Osteoblast (primary cell): Measurements from ENCODE around the gene GRAMD1B. TPM values are rescaled to one million over a fixed set of nuclear protein-coding genes. Genes with fewer than 3 reads are reported as not detected.

ENCODE experiments used
- DNase-seq: peaks from one replicate; pipeline ENCODE4 v3.0.0; 2011; ENCODE audit warnings: low spot score, mixed read lengths; ENCODE audit not compliant: insufficient read length; ENCODE audit errors: missing footprints
- H2AFZ ChIP-seq: 2 replicates; pipeline ENCODE4 v1.6.0; 2011; ENCODE audit warnings: mild to moderate bottlenecking, low read length
- H3K27ac ChIP-seq: 2 replicates; pipeline ENCODE4 v1.5.1; 2011; ENCODE audit warnings: mild to moderate bottlenecking, low read depth, low read length, moderate library complexity
- H3K27me3 ChIP-seq: 2 replicates; pipeline ENCODE4 v1.6.0; 2012; ENCODE audit warnings: mild to moderate bottlenecking, control low read depth, inconsistent platforms, low read length, moderate library complexity; ENCODE audit not compliant: insufficient read depth
- H3K36me3 ChIP-seq: 2 replicates; pipeline ENCODE4 v1.5.1; 2011; ENCODE audit warnings: mild to moderate bottlenecking, low read length, control low read depth, moderate library complexity; ENCODE audit not compliant: insufficient read depth
- H3K4me1 ChIP-seq: 2 replicates; pipeline ENCODE4 v1.5.1; 2011; ENCODE audit warnings: mild to moderate bottlenecking, low read length, control low read depth, moderate library complexity; ENCODE audit not compliant: insufficient read depth
- H3K4me2 ChIP-seq: 2 replicates; pipeline ENCODE4 v1.6.0; 2011; ENCODE audit warnings: mild to moderate bottlenecking, low read length; ENCODE audit not compliant: insufficient read depth
- H3K4me3 ChIP-seq: fragments of 200-600 bp; sonication (generic); 3 replicates; pipeline ENCODE4 v1.5.1; 2012; ENCODE audit warnings: mild to moderate bottlenecking, low read length, inconsistent platforms; ENCODE audit not compliant: insufficient read depth
- H3K79me2 ChIP-seq: 2 replicates; pipeline ENCODE4 v1.6.0; 2012; ENCODE audit warnings: mild to moderate bottlenecking, low read length, control low read depth, inconsistent platforms; ENCODE audit not compliant: insufficient read depth
- H3K9me3 ChIP-seq: 2 replicates; pipeline ENCODE4 v1.5.1; 2011; ENCODE audit warnings: low read depth, low read length, control low read depth
- H4K20me1 ChIP-seq: 2 replicates; pipeline ENCODE4 v1.6.0; 2012; ENCODE audit warnings: mild to moderate bottlenecking, low read length, control low read depth; ENCODE audit not compliant: insufficient read depth
- total RNA-seq: library from RNA; depleted of rRNA; stranded (reverse); fragments of >200 nt; gene quantifications from 2 replicates; pipeline ENCODE4 v1.2.3, GENCODE V29; 2012
- TF ChIP-seq, protein P1 (sequence below): IDR thresholded peaks from 2 replicates; pipeline ENCODE4 v1.5.1; 2011; ENCODE audit warnings: mild to moderate bottlenecking, low read depth, low read length, moderate library complexity; ENCODE audit errors: extremely low read depth

The GRAMD1B gene
- total RNA-seq, 1 donor, result 15.2 TPM

DNA sequence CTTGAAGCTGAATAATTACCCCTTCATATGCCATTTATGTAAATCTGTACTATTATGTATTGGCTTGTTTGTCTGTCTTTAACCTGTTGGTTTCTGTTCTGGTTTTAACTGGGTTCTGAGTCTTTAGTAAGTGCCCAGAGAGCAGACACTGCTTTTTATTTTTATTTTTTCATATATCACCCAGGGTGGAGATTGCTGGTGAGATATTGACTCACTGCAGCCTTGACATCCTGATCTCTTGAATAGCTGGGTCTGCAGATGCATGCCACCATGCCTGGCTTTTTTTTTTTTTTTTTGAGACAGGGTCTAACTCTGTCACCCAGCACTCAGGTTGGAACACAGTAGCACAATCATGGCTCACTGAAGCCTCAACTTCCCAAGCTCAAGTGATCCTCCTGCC lies 19.4 kb downstream of the GRAMD1B start:
- no peak overlapping the region for H3K4me3 ChIP-seq
- no peaks in the 10 kb centered on the region for H3K27me3 ChIP-seq
- peaks cover 4% of the 10 kb centered on the region for H3K36me3 ChIP-seq
- H3K9me3 ChIP-seq, result no peaks in the 10 kb centered on the region
- no peak overlapping the region for H2AFZ ChIP-seq
- peaks cover 83% of the 10 kb centered on the region for H3K79me2 ChIP-seq
- peaks cover 22% of the 10 kb centered on the region for H3K4me1 ChIP-seq
- H3K27ac ChIP-seq, result no peak overlapping the region
- no peak overlapping the region for H3K4me2 ChIP-seq
- H4K20me1 ChIP-seq, result peaks cover 5% of the 10 kb centered on the region
- DNase-seq, result no peak
- TF ChIP-seq, protein P1, sequence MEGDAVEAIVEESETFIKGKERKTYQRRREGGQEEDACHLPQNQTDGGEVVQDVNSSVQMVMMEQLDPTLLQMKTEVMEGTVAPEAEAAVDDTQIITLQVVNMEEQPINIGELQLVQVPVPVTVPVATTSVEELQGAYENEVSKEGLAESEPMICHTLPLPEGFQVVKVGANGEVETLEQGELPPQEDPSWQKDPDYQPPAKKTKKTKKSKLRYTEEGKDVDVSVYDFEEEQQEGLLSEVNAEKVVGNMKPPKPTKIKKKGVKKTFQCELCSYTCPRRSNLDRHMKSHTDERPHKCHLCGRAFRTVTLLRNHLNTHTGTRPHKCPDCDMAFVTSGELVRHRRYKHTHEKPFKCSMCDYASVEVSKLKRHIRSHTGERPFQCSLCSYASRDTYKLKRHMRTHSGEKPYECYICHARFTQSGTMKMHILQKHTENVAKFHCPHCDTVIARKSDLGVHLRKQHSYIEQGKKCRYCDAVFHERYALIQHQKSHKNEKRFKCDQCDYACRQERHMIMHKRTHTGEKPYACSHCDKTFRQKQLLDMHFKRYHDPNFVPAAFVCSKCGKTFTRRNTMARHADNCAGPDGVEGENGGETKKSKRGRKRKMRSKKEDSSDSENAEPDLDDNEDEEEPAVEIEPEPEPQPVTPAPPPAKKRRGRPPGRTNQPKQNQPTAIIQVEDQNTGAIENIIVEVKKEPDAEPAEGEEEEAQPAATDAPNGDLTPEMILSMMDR, result no peak

DNA sequence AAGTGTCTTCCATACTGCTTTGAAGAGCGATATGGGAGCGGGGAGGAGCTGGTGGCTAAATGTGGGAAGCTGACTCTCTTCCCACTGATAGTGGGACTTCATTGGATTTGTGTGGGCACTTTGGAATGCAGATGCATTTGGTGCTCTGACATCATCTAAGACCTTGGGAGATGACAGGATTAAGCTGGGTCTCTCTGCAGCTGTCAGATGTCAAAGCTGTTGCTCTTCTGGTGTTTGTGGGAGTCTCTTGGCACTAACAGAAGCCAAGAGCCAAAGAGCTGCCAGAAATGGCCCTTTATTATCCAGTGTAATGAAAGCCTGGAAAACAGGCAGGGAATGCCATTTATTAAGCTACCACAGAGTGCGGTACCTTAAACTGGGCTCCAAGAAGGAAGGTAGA lies 20.6 kb downstream of the GRAMD1B start:
- Histone ChIP-seq H3K27ac (peak overlapping the region; percentile 52), H3K4me2 (no peak overlapping the region), H3K79me2 (peaks cover 80% of the 10 kb centered on the region), H3K36me3 (no peaks in the 10 kb centered on the region), H3K4me3 (no peak overlapping the region), H3K27me3 (no peaks in the 10 kb centered on the region), H3K4me1 (peaks cover 23% of the 10 kb centered on the region), H2AFZ (no peak overlapping the region), H3K9me3 (no peaks in the 10 kb centered on the region), H4K20me1 (peaks cover 5% of the 10 kb centered on the region)
- peak; percentile 67 for DNase-seq
- TF ChIP-seq, protein P1, result no peak

DNA sequence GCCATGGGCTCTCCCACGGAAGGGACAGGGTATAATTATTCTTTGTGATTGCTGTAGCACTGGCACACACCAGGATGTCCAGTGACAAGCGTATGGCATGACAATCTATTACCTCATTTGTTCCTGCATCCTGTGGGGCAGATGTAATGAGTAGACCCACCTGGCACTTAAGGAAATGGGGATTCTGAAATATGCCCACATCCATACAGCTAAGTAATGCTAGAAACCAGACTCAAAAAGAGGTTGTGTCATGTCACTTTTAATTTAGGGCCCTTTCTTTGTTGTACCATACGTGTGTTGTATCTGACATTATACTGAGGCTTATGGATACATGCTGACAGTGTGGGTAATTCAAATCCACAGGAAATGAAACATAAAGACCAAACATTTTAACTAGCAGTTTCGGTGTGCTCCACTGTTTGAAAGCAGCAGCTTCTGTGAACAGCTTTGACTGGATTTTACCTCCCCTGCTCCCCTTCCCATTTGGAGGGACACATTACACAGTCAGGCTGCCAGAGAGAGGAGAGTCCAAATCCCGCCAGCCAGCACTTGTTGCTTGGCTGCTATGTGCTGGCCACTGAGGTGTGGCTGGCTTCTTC lies 21.2 kb downstream of the GRAMD1B start:
- Histone ChIP-seq H3K4me1 (peaks cover 26% of the 10 kb centered on the region), H3K27me3 (no peaks in the 10 kb centered on the region), H3K4me3 (no peak overlapping the region), H3K4me2 (no peak overlapping the region), H3K36me3 (no peaks in the 10 kb centered on the region), H2AFZ (no peak overlapping the region), H3K79me2 (peaks cover 85% of the 10 kb centered on the region), H3K27ac (peak overlapping the region; percentile 43), H4K20me1 (peaks cover 5% of the 10 kb centered on the region), H3K9me3 (no peaks in the 10 kb centered on the region)
- peak; percentile 49 for DNase-seq
- TF ChIP-seq, protein P1, result no peak

DNA sequence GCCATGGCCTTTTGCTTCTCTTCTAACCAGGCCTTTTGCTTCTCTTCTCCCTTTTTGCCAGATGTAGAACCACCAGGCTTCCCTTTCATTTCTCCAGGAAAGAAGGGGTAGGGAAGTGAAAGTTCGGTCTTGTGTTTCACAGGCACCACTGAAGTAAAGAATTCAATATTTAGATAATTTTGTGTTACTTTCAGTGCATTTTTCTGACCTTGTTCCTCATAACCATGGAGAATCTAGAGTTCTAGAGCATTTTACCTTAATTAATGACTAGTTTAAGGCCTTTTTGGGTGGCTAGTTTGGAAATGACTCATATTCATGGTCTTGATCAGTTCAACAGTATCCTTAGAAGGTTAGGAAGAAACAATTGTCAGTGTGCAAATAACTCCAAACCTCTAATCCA lies 22.7 kb downstream of the GRAMD1B start:
- H2AFZ ChIP-seq, result no peak overlapping the region
- TF ChIP-seq, protein P1, result no peak
- peaks cover 27% of the 10 kb centered on the region for H3K4me1 ChIP-seq
- peaks cover 79% of the 10 kb centered on the region for H3K79me2 ChIP-seq
- H3K36me3 ChIP-seq, result no peaks in the 10 kb centered on the region
- H3K27me3 ChIP-seq, result no peaks in the 10 kb centered on the region
- peaks cover 5% of the 10 kb centered on the region for H4K20me1 ChIP-seq
- DNase-seq, result peak; percentile 13
- no peaks in the 10 kb centered on the region for H3K9me3 ChIP-seq
- no peak overlapping the region for H3K27ac ChIP-seq
- H3K4me2 ChIP-seq, result no peak overlapping the region
- H3K4me3 ChIP-seq, result no peak overlapping the region
